Suprapubic skin (tissue), 4 donors: Measurements from ENCODE around the gene DTNB. TPM values are rescaled to one million over a fixed set of nuclear protein-coding genes. Genes with fewer than 3 reads are reported as not detected.

Source experiments
- DNase-seq, 2 donors: peaks; one replicate each; pipeline ENCODE4 v3.0.0-alpha.2; 2019; ENCODE audit warnings: low spot score in 2 of 2
- H3K27ac ChIP-seq: fragments of 200-600 bp; sonication (generic); one replicate; pipeline ENCODE4 v1.5.1; 2019
- H3K27me3 ChIP-seq: fragments of 200-600 bp; sonication (generic); one replicate; pipeline ENCODE4 v1.5.1; 2019
- H3K36me3 ChIP-seq: fragments of 200-600 bp; sonication (generic); one replicate; pipeline ENCODE4 v1.5.1; 2019
- H3K4me1 ChIP-seq: fragments of 200-600 bp; sonication (generic); one replicate; pipeline ENCODE4 v1.5.1; 2019
- H3K4me3 ChIP-seq: fragments of 200-600 bp; sonication (generic); one replicate; pipeline ENCODE4 v1.5.1; 2019; ENCODE audit warnings: mild to moderate bottlenecking
- H3K9me3 ChIP-seq: fragments of 200-600 bp; sonication (generic); one replicate; pipeline ENCODE4 v1.5.1; 2019
- EP300 ChIP-seq: sonication (generic); formaldehyde crosslinking; IDR thresholded peaks from one replicate; pipeline ENCODE4 v1.6.1; 2017; ENCODE audit warnings: antibody characterized with exemption
- POLR2A ChIP-seq, 2 donors: fragments of 450-650 bp; IDR thresholded peaks; one replicate each; pipeline ENCODE4 v1.6.1; 2017; ENCODE audit warnings: antibody characterized with exemption in 2 of 2, mild to moderate bottlenecking in 2 of 2, moderate library complexity in 2 of 2
- POLR2AphosphoS5 ChIP-seq, 3 donors: sonication (generic); formaldehyde crosslinking; IDR thresholded peaks; one replicate each; pipeline ENCODE4 v1.6.1; 2017; ENCODE audit warnings: antibody characterized with exemption in 3 of 3
- WGBS: methylation state at CpG from one replicate; pipeline ENCODE4 v1.1.5; 2018; 5-methylcytosine and 5-hydroxymethylcytosine counted together
- total RNA-seq, 4 donors: library from RNA; depleted of rRNA; stranded (reverse); fragments of >200 nt; gene quantifications; one replicate each; pipeline ENCODE4 v1.1.0, GENCODE V29; 2016
- TF ChIP-seq, protein P1 (sequence below), 2 donors: fragments of 200-600 bp in 1 of 2; fragments of 450-650 bp in 1 of 2; sonication (generic) in 1 of 2; IDR thresholded peaks; one replicate each; pipeline ENCODE4 v1.5.1; 2016 to 2019; ENCODE audit warnings: antibody characterized with exemption in 2 of 2, mild to moderate bottlenecking in 1 of 2, moderate library complexity in 1 of 2

Gene DTNB
- total RNA-seq, 4 donors from 2014 or later = 11.8 to 40.1 (median 24.1) TPM

- no peak for DNase-seq
- Histone ChIP-seq H3K4me1 (no peaks in the 10 kb centered on the region), H3K4me3 (no peak overlapping the region), H3K27me3 (no peaks in the 10 kb centered on the region), H3K36me3 (no peaks in the 10 kb centered on the region), H3K27ac (no peak overlapping the region), H3K9me3 (no peaks in the 10 kb centered on the region)
- WGBS = 63% methylated on average over 3 of the region's 3 CpGs
- TF ChIP-seq EP300 (no peak), POLR2AphosphoS5 (IDR thresholded peaks at IDR 0.05) (no peak), POLR2A (IDR thresholded peaks at IDR 0.05) (no peak)
- TF ChIP-seq, protein P1, sequence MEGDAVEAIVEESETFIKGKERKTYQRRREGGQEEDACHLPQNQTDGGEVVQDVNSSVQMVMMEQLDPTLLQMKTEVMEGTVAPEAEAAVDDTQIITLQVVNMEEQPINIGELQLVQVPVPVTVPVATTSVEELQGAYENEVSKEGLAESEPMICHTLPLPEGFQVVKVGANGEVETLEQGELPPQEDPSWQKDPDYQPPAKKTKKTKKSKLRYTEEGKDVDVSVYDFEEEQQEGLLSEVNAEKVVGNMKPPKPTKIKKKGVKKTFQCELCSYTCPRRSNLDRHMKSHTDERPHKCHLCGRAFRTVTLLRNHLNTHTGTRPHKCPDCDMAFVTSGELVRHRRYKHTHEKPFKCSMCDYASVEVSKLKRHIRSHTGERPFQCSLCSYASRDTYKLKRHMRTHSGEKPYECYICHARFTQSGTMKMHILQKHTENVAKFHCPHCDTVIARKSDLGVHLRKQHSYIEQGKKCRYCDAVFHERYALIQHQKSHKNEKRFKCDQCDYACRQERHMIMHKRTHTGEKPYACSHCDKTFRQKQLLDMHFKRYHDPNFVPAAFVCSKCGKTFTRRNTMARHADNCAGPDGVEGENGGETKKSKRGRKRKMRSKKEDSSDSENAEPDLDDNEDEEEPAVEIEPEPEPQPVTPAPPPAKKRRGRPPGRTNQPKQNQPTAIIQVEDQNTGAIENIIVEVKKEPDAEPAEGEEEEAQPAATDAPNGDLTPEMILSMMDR (IDR thresholded peaks at IDR 0.05) = no peak
Observed at GRCh38 chr2:25512707-25513106, 160.7 kb downstream of the DTNB start.

- Histone ChIP-seq H3K4me1 (no peaks in the 10 kb centered on the region), H3K27ac (no peak overlapping the region), H3K4me3 (no peak overlapping the region), H3K27me3 (no peaks in the 10 kb centered on the region), H3K36me3 (no peaks in the 10 kb centered on the region), H3K9me3 (no peaks in the 10 kb centered on the region)
- WGBS = 87% methylated on average over 3 of the region's 3 CpGs
- no peak for DNase-seq
- no peak for TF ChIP-seq POLR2AphosphoS5 (IDR thresholded peaks at IDR 0.05)
- TF ChIP-seq, protein P1 (IDR thresholded peaks at IDR 0.05) = no peak
- no peak for TF ChIP-seq POLR2A (IDR thresholded peaks at IDR 0.05)
- TF ChIP-seq EP300 = no peak
Observed at GRCh38 chr2:25506226-25506625, 167.2 kb downstream of the DTNB start.

DNA sequence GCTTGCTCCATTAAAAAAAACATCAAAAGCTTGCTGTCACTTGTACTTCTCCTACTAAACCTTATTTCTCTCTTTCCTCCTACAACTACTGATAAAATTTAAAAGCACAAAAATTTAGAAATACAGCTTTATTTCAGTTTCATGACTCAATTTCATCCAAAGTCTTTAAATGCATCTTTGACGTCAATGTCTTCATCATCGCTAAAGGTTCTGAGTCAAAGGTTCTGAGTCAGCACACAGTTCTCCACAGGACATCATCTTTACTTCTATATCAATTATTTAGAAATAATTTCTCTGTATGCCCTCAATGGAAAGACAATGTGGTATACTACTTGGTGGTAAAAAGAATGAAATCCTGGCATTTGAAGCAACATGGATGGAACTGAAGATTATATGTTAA is 167.8 kb downstream of the DTNB start:
- TF ChIP-seq, protein P1 (IDR thresholded peaks at IDR 0.05) = no peak
- no peak for TF ChIP-seq EP300
- TF ChIP-seq POLR2A (IDR thresholded peaks at IDR 0.05) = no peak
- no peak for TF ChIP-seq POLR2AphosphoS5 (IDR thresholded peaks at IDR 0.05)
- Histone ChIP-seq H3K9me3 (no peaks in the 10 kb centered on the region), H3K4me3 (no peak overlapping the region), H3K27ac (no peak overlapping the region), H3K27me3 (no peaks in the 10 kb centered on the region), H3K36me3 (no peaks in the 10 kb centered on the region), H3K4me1 (no peaks in the 10 kb centered on the region)
- no peak for DNase-seq
- WGBS = 93% methylated on average over 2 of the region's 2 CpGs

- Histone ChIP-seq H3K4me1 (no peaks in the 10 kb centered on the region), H3K4me3 (no peak overlapping the region), H3K27me3 (no peaks in the 10 kb centered on the region), H3K36me3 (no peaks in the 10 kb centered on the region), H3K9me3 (no peaks in the 10 kb centered on the region), H3K27ac (no peak overlapping the region)
- TF ChIP-seq EP300 (no peak), POLR2A (IDR thresholded peaks at IDR 0.05) (no peak), POLR2AphosphoS5 (IDR thresholded peaks at IDR 0.05) (no peak)
- TF ChIP-seq, protein P1 (IDR thresholded peaks at IDR 0.05) = no peak
- DNase-seq = no peak
- WGBS = 88% methylated on average over 3 of the region's 3 CpGs
Observed at GRCh38 chr2:25505182-25505581, 168.2 kb downstream of the DTNB start.

GRCh38 chr2:25504266-25504665 is 169.1 kb downstream of the DTNB start:
- DNase-seq = no peak
- Histone ChIP-seq H3K36me3 (no peaks in the 10 kb centered on the region), H3K27ac (no peak overlapping the region), H3K4me1 (no peaks in the 10 kb centered on the region), H3K9me3 (no peaks in the 10 kb centered on the region), H3K27me3 (no peaks in the 10 kb centered on the region), H3K4me3 (no peak overlapping the region)
- TF ChIP-seq, protein P1 (IDR thresholded peaks at IDR 0.05) = no peak
- no peak for TF ChIP-seq POLR2AphosphoS5 (IDR thresholded peaks at IDR 0.05)
- TF ChIP-seq EP300 = no peak
- no peak for TF ChIP-seq POLR2A (IDR thresholded peaks at IDR 0.05)
- 93% methylated on average over 2 of the region's 2 CpGs for WGBS
